Thyroid gland (tissue), 4 donors: ENCODE results near the gene HSPA12A. TPM values are rescaled to one million over a fixed set of nuclear protein-coding genes. Genes with fewer than 3 reads are reported as not detected.

ENCODE experiments used
- DNase-seq, 2 donors: peaks; one replicate each; pipeline ENCODE4 v3.0.0-alpha.2; 2019
- H3K27ac ChIP-seq, 3 donors: fragments of 200-600 bp; sonication (generic); 1 replicate in 2 of 3; 2 replicates in 1 of 3; pipeline ENCODE4 v1.5.1; 2016 to 2019; ENCODE audit warnings: mild to moderate bottlenecking in 1 of 3, moderate library complexity in 1 of 3
- H3K27me3 ChIP-seq: fragments of 200-600 bp; sonication (generic); one replicate; pipeline ENCODE4 v1.5.1; 2019
- H3K36me3 ChIP-seq, 2 donors: fragments of 200-600 bp; sonication (generic); one replicate each; pipeline ENCODE4 v1.5.1; 2016 to 2019
- H3K4me1 ChIP-seq, 2 donors: fragments of 200-600 bp; sonication (generic); one replicate each; pipeline ENCODE4 v1.5.1; 2017 to 2019
- H3K4me3 ChIP-seq, 3 donors: fragments of 200-600 bp; sonication (generic); replicated peaks in 1 of 3; 1 replicate in 2 of 3; 2 replicates in 1 of 3; pipeline ENCODE4 v1.5.1; 2016; ENCODE audit warnings: mild to moderate bottlenecking in 1 of 3
- H3K9me3 ChIP-seq: fragments of 200-600 bp; sonication (generic); one replicate; pipeline ENCODE4 v1.5.1; 2017
- CTCF ChIP-seq, 6 experiments: fragments of 200-600 bp in 3 of 6; fragments of 450-650 bp in 3 of 6; sonication (generic) in 3 of 6; IDR thresholded peaks; one replicate each; pipeline ENCODE4 v1.5.1; 2016 to 2019; ENCODE audit warnings: antibody characterized with exemption in 6 of 6, mild to moderate bottlenecking in 2 of 6, inconsistent platforms in 1 of 6, moderate library complexity in 1 of 6
- POLR2A ChIP-seq, 2 donors: fragments of 450-650 bp; IDR thresholded peaks; one replicate each; pipeline ENCODE4 v1.6.1; 2017; ENCODE audit warnings: antibody characterized with exemption in 2 of 2, mild to moderate bottlenecking in 2 of 2, moderate library complexity in 1 of 2
- WGBS, 2 donors: methylation state at CpG; one replicate each; pipeline ENCODE4 v1.1.5; 2017; 5-methylcytosine and 5-hydroxymethylcytosine counted together
- intact Hi-C: fragments of 100-400 bp; cut with DNase I; formaldehyde crosslinking; loops from one replicate; pipeline ENCODE4 v1.15.1; 2023
- total RNA-seq, 4 donors: library from RNA; depleted of rRNA; stranded (reverse); fragments of >200 nt; gene quantifications; one replicate each; pipeline ENCODE4 v1.2.3, GENCODE V29; 2016

The HSPA12A gene
- total RNA-seq, 4 donors from 2014 or later: 22.6 to 37.3 (median 34.6) TPM

GRCh38 chr10:116740971-116741370 is 1.4 kb downstream of the HSPA12A start:
- H3K4me1 ChIP-seq: peaks cover 3 to 19% of the 10 kb centered on the region in 2 donors
- DNase-seq: peak; percentile 35 to 37
- WGBS, 2 donors: 47 to 57% methylated on average over 6 to 9 of the region's 13 CpGs
- H3K4me3 ChIP-seq: peak overlapping the region in 1 of 3 donors; percentile 96
- peak overlapping the region in 1 of 3 donors; percentile 80 for H3K27ac ChIP-seq
- no peaks in the 10 kb centered on the region for H3K9me3 ChIP-seq
- intact Hi-C loops: loop anchor here (10.0 kb wide), 1 partner anchor 46 kb away; no protein-coding TSS in a partner anchor
- H3K27me3 ChIP-seq: no peaks in the 10 kb centered on the region
- no peak for TF ChIP-seq CTCF (IDR thresholded peaks at IDR 0.05)
- TF ChIP-seq POLR2A (IDR thresholded peaks at IDR 0.05): no peak
- no peaks in the 10 kb centered on the region for H3K36me3 ChIP-seq

- Histone ChIP-seq H3K4me1 (peaks cover 3 to 11% of the 10 kb centered on the region in 2 donors), H3K4me3 (no peak overlapping the region), H3K27me3 (no peaks in the 10 kb centered on the region), H3K27ac (no peak overlapping the region), H3K36me3 (no peaks in the 10 kb centered on the region), H3K9me3 (no peaks in the 10 kb centered on the region)
- WGBS, 2 donors: 89 to 95% methylated on average over 5 of the region's 5 CpGs
- intact Hi-C loops: no loop called here
- TF ChIP-seq CTCF (IDR thresholded peaks at IDR 0.05): no peak
- TF ChIP-seq POLR2A (IDR thresholded peaks at IDR 0.05): no peak
- DNase-seq: no peak
Observed at GRCh38 chr10:116738339-116738738, 4.0 kb downstream of the HSPA12A start.

- TF ChIP-seq POLR2A (IDR thresholded peaks at IDR 0.05): no peak
- peak in 1 of 6 experiments; percentile 35 for TF ChIP-seq CTCF (IDR thresholded peaks at IDR 0.05)
- Histone ChIP-seq H3K9me3 (no peaks in the 10 kb centered on the region), H3K4me3 (no peak overlapping the region), H3K36me3 (no peaks in the 10 kb centered on the region), H3K4me1 (peaks cover 3 to 11% of the 10 kb centered on the region in 2 donors), H3K27me3 (no peaks in the 10 kb centered on the region), H3K27ac (no peak overlapping the region)
- 85 to 90% methylated on average over 16 of the region's 16 CpGs for WGBS, 2 donors
- intact Hi-C loops: no loop called here
- DNase-seq: no peak
Observed at GRCh38 chr10:116737627-116738327, 4.6 kb downstream of the HSPA12A start.

GRCh38 chr10:116733566-116733965 is 8.8 kb downstream of the HSPA12A start:
- Histone ChIP-seq H3K36me3 (no peaks in the 10 kb centered on the region), H3K9me3 (no peaks in the 10 kb centered on the region), H3K4me3 (no peak overlapping the region), H3K4me1 (peaks cover 0 to 17% of the 10 kb centered on the region in 2 donors), H3K27ac (no peak overlapping the region), H3K27me3 (no peaks in the 10 kb centered on the region)
- 80 to 88% methylated on average over 4 of the region's 4 CpGs for WGBS, 2 donors
- intact Hi-C loops: no loop called here
- TF ChIP-seq CTCF (IDR thresholded peaks at IDR 0.05) (no peak), POLR2A (IDR thresholded peaks at IDR 0.05) (no peak)
- no peak for DNase-seq

GRCh38 chr10:116732573-116732972 is 9.8 kb downstream of the HSPA12A start:
- no peaks in the 10 kb centered on the region for H3K36me3 ChIP-seq
- H3K4me3 ChIP-seq: no peak overlapping the region
- H3K27me3 ChIP-seq: no peaks in the 10 kb centered on the region
- no peak for TF ChIP-seq POLR2A (IDR thresholded peaks at IDR 0.05)
- TF ChIP-seq CTCF (IDR thresholded peaks at IDR 0.05): no peak
- 62 to 80% methylated on average over 8 of the region's 8 CpGs for WGBS, 2 donors
- no peaks in the 10 kb centered on the region for H3K9me3 ChIP-seq
- intact Hi-C loops: no loop called here
- peak in 1 of 2 donors; percentile 46 for DNase-seq
- H3K27ac ChIP-seq: peak overlapping the region; percentile 28 to 37 (median 29)
- H3K4me1 ChIP-seq: peaks cover 0 to 17% of the 10 kb centered on the region in 2 donors
